COLO829 (cell line): Measurements from ENCODE around the gene BSN.
A peak's percentile ranks its signal among the peaks of the same experiment; 100 is the strongest.

Source experiments
- DNase-seq: peaks from one replicate; pipeline ENCODE4 v3.0.0; 2012; ENCODE audit warnings: low spot score

Gene BSN

GRCh38 chr3:49630784-49631183, 76.5 kb downstream of the BSN start:
- no peak for DNase-seq

GRCh38 chr3:49634736-49635135, 80.5 kb downstream of the BSN start:
- DNase-seq: no peak

GRCh38 chr3:49636883-49637609, 82.8 kb downstream of the BSN start:
- no peak for DNase-seq

DNA sequence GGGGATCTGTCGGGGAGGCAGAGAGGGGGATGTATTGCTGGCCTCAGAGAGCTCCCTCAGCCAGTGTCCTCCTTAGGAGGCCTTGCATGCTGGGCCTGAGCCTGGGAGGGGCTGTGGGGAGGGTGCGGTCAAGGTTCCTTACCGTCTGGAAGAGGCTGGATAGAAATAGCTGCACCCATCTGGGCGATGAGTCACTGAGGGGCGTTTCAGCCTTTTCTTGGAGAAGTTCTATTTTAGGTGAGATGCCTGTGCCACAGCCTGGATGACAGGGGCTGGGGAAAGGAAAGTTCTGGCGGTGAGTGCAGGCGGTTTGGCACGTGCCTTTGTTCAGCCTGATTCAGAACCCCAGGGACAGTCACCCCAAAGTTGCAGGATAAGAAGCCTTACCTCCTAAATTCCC, 84.2 kb downstream of the BSN start:
- peak; percentile 9 for DNase-seq

DNA sequence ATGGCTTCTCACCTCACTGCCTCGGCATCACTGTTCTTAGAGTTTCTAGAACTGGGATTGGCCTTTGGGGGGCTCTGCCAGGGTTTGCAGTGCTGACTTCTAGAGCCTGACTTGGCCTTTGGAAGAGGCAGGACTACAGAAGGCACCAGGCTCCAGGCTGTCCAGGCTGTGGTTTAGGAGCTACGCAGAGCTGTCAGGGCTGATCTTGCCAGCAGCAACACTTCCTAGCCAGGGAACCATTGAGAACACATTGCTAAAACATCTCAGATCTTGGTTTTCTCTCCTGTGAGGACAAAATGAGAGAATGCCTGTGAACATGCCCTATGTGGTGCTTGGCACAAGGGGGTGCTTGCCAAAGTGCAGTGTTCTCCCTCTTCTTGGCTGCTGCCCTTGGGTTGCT, 85.3 kb downstream of the BSN start:
- no peak for DNase-seq

DNA sequence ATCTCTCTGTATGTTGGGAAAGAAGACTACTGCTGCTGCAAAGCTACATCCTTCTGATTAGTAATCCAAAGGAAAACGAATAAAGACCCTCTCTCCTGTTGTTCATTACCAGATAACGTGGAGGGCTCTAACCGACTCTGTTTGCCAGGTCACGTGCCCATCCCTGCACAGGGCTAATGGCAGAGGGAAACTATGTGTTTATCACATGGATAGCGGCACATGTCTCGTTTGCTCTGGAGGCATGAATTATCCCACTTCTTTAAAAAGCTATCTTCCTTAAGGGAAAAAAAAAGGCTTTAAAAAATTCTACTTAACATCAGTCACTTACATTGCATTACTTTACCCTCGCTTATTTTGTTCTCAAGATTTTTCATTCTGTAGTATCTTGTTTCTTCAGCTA, 87.0 kb downstream of the BSN start:
- no peak for DNase-seq

- no peak for DNase-seq
Observed at GRCh38 chr3:49641921-49642707, 87.8 kb downstream of the BSN start.

- DNase-seq: no peak
Observed at GRCh38 chr3:49642708-49643145, 88.5 kb downstream of the BSN start.

DNA sequence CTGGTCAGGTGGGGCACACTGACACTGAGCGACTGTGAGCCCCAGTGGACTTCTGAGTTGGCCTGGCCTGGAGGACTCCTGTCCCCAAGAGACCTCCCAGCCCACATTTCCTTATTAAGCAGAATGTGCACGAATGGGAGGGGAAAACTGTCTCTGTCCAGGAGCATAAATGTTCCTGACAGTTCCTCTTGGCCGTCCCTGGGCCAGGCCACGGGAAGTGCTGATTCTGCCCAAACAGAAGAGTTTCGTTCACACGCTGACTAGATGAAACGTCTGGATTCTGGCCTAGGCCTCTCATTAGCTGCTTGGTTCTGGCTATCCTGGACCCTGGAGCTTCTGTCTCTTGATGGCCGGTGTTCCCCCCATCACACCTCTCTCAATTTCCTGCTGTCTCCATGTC, 90.4 kb downstream of the BSN start:
- DNase-seq: no peak

GRCh38 chr3:49646236-49646635, 92.0 kb downstream of the BSN start:
- DNase-seq: no peak

DNA sequence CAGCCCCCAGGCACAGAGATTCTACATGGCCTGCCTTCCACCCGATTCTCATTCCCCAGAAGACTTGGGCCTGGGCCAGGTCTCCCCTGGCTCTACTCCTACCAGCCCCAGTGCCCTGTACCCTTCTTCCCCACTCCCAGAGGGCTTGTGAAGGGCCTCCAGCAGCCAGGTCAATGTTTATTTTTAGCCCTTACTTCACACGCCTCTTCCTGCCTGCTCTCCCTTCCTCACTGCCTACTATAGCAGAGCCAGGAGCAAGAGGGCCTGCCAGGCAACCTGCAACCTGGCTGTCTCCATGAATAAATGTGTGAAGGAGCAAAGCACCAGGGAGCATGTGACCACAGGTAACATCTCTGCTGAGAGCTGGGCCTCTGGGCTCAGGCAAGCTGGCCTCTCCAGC, 93.5 kb downstream of the BSN start:
- no peak for DNase-seq

- DNase-seq: no peak
Observed at GRCh38 chr3:49648354-49649019, 94.2 kb downstream of the BSN start.

- no peak for DNase-seq
Observed at GRCh38 chr3:49649576-49649975, 95.3 kb downstream of the BSN start.

- DNase-seq: no peak
Observed at GRCh38 chr3:49650177-49650576, 95.9 kb downstream of the BSN start.

- no peak for DNase-seq
Observed at GRCh38 chr3:49650637-49651036, 96.4 kb downstream of the BSN start.

DNA sequence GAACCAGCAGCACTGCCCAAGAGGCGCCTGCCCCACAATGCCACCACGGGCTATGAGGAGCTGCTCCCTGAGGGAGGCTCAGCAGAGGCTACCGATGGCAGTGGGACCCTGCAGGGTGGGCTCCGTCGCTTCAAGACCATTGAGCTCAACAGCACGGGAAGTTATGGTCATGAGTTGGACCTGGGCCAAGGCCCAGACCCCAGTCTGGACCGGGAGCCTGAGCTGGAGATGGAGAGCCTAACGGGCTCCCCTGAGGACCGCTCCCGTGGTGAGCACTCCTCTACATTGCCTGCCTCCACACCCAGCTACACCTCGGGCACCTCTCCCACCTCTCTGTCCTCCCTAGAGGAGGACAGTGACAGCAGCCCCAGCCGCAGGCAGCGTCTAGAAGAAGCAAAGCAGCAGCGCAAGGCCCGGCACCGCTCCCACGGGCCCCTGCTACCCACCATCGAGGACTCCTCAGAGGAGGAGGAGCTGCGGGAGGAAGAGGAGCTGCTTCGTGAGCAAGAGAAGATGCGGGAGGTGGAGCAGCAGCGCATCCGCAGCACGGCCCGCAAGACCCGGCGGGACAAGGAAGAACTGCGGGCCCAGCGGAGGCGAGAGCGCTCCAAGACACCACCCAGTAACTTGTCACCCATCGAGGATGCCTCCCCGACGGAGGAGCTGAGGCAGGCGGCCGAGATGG, 98.1 kb downstream of the BSN start:
- no peak for DNase-seq

GRCh38 chr3:49652903-49653415, 98.7 kb downstream of the BSN start:
- no peak for DNase-seq

DNA sequence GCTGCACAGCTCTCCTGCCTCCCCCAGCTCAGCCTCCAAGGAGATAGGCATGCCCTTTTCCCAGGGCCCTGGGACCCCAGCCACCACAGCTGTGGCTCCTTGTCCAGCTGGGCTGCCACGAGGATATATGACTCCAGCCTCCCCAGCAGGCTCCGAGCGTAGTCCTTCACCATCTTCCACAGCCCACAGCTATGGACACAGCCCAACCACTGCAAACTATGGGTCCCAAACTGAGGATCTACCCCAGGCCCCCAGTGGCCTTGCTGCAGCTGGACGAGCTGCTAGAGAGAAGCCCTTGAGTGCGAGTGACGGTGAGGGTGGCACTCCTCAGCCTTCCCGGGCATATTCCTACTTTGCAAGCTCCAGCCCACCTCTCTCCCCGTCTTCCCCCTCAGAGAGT, 99.3 kb downstream of the BSN start:
- DNase-seq: no peak

GRCh38 chr3:49654176-49654825, 100.0 kb downstream of the BSN start:
- DNase-seq: no peak

DNA sequence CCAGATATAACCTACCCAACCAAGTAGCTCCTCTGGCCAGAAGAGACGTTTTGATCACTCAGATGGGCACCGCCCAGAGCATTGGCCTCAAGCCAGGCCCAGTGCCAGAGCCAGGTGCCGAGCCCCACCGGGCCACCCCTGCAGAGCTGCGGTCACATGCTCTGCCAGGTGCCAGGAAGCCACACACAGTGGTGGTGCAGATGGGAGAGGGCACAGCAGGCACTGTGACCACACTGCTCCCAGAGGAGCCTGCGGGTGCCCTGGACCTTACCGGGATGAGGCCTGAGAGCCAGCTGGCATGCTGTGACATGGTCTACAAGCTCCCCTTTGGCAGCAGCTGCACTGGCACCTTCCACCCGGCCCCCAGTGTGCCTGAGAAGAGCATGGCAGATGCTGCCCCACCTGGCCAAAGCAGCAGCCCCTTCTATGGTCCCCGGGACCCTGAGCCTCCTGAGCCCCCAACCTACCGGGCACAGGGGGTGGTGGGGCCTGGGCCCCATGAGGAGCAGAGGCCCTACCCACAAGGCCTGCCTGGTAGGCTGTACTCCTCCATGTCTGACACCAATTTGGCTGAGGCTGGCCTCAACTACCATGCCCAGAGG, 100.8 kb downstream of the BSN start:
- no peak for DNase-seq

DNA sequence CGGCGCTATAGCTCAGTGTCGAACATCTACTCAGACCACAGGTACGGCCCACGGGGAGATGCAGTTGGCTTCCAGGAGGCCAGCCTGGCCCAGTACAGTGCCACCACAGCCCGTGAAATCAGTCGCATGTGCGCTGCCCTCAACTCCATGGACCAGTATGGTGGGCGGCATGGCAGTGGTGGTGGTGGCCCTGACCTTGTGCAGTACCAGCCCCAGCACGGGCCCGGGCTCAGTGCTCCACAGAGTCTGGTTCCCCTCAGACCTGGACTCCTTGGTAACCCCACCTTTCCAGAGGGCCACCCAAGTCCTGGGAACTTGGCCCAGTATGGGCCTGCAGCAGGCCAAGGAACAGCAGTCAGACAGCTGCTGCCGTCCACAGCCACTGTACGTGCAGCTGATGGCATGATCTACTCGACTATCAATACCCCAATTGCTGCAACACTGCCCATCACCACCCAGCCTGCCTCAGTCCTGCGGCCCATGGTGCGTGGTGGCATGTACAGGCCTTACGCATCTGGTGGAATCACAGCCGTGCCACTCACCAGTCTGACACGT, 101.5 kb downstream of the BSN start:
- DNase-seq: no peak
